ENCODE measurements around the gene PIP5K1B. TPM values are rescaled to one million over a fixed set of nuclear protein-coding genes. Genes with fewer than 3 reads are reported as not detected.

The PIP5K1B gene
- total RNA-seq, 1 experiment from 2014 or later, result not detected

- DNase-seq (ENCODE audit: low read depth), result no peak
Observed at GRCh38 chr9:68805890-68806517, 101.0 kb downstream of the PIP5K1B start.

- no peak for DNase-seq (ENCODE audit: low read depth)
Observed at GRCh38 chr9:68808338-68808890, 103.4 kb downstream of the PIP5K1B start.

- DNase-seq (ENCODE audit: low read depth), result no peak
Observed at GRCh38 chr9:68817079-68817875, 112.2 kb downstream of the PIP5K1B start.

DNA sequence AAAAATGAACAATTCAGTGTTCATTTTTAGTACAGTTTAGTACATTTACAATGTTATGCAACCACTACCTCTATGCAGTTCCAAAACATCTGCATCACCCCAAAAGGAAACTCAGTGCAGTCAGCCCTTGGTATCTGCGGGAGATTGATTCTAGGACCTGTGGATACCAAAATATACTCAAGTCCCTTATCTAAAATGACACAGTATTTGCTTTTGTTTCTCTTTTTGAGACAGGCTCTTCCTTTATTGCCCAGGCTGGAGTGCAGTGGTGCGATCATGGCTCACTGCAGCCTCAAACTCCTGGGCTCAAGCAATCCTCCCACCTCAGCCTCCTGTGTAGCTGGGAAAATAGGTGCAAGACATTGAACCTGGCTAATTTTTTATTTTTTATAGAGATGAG is 114.0 kb downstream of the PIP5K1B start:
- no peak for DNase-seq (ENCODE audit: low read depth)

GRCh38 chr9:68821911-68822310 is 116.9 kb downstream of the PIP5K1B start:
- no peak for DNase-seq (ENCODE audit: low read depth)

GRCh38 chr9:68822596-68823165 is 117.6 kb downstream of the PIP5K1B start:
- DNase-seq (ENCODE audit: low read depth), result peak; percentile 2

DNA sequence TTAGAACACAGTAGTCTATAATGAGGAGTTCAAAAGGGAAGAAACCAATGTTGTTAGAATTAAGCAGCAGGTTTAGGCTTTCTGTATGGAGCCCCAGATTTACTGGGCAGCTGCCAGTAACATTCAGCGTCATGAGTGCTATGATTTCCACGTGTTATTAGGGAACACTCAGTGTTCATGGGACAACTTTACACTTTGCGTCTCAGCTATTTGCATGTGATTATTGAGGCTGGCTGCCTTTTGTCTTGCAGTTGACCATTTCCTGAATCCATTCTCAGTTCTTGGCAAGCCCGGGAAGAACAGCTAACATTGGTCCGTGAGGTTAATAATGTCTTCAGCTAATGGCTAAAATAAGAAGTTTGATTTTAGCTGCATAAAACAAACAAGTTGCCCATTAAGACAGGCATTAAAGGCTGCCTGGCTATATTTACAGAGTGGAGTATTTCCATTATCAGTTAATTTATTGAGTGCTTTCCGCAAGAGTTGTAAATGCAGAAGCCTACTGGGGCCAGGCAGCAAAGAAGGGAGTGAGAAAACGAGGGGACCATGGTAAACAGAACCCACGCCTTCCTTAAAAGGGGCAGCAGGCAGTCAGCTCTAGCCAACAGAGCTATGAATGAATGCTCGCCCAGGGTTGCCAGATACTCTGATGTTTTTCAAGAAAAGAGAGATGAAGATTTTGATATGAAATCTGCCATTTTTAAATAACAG is 120.9 kb downstream of the PIP5K1B start:
- no peak for DNase-seq (ENCODE audit: low read depth)

DNA sequence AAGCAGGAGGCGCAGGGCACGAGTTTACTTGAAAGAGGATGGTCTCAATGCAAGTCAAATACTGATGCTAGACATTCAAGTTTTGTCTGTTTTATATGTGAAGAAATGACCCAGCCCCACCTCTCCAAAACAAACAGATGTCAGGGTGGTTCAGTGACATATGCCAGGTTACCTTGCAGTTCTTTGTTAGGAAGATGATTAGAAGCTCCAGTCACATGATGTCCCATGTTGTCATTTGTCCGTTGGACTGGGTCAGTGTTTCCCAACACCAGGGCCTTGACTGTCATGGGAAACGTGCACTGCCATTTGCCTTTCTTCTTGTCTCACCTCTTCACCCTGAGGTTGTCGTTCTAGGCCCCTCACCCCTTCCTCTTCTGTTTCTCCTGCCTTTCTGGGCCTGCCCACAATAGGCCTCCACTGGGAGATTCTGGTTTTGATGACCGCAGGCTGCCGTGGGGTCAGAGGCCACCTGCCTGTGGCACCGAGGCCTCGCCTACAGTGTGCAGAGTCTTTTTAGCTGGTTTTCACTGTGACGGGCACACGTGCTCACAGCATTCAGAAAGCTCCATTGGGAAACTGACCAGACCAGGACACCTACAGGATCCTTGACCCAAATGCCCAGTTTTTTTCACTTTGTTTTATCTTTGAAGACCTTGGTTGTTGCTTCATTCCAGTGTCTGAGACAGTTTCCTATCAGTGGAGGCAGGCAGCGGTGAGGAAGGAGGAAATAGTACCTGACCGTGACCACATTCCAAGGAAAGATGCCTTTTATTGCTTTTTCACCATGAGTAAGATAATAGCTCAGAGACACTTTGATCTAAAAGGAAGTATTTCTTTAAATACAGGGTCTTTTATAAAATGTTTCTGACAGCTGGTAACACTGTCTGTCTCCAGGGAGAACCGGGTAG is 123.1 kb downstream of the PIP5K1B start:
- no peak for DNase-seq (ENCODE audit: low read depth)

GRCh38 chr9:68832101-68832500 is 127.1 kb downstream of the PIP5K1B start:
- DNase-seq (ENCODE audit: low read depth), result no peak

DNA sequence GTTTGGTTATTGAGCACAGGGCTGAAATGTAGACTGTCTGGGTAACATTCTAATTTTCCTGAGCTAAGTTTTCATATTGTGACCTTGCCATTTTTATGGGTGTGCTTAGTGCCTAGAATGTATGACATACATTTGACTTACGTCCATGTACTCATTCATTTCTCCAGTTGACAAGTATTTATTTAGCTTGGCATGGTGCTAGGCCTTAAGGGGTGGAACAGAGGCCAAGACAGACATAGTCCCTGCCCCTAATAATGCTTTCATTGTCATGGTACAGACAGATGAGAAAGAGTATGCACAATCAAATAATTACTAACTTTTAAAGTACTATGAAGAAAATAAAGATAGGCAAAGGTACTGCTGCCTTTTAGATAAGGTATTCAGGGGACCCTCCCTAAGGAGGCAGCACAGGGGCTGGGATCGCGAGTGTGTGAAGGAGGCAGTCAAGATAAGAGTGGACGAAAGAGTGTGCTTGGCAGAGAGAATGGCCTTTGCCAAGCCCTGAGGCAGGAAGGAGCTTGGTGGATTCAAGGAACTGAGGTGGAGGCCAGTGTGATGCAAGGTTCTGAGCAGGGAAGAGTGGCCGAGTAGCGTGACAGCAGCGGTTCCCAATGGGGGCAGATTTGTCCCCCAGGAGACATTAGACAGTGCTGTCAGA is 128.0 kb downstream of the PIP5K1B start:
- DNase-seq (ENCODE audit: low read depth), result no peak

DNA sequence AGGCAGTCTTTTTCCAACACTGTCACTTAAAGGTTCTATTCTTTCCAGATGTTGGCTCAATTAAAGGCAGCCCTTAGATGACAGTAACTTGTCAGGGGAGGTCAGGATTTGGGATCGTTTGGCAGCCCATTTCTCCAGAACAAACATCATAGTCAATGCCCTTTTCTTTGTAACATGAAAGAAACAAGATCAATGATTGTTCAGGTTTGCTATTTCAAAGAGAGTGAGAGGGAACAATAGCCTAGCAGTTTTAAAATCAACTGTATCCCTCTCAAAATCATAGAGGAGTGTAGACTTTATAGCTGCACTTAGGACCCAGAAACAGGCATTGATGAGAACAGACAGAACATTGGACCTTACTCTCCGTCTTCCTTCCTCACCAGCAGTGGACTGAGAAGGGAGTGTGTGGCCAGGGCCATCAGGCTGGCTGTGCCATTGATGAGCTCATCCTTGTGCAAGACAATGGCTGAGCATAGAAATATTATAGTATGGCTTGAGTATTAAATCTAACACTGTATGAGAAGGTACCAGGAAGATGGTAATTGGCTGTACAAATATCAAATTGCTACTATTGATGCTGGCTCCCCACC is 130.0 kb downstream of the PIP5K1B start:
- DNase-seq (ENCODE audit: low read depth), result no peak

DNA sequence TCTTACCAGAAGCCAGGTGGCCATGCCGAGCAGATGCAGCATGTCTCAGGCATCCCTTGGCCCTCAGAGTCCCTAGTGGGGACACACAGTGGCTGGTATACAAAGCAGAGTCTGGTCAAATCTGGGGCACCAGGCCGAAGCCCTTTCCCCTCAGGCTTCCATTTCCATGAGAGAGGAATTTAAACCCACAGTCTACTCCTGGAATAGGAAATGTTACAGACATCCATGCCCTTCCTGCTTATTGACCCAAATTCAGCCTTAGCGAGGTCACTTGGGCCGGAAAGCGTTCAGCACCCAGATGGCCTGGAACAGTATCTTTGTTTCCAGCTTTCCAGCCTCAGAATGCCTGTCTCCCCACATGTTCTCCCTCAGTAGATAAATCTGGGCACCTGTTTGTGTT is 131.7 kb downstream of the PIP5K1B start:
- no peak for DNase-seq (ENCODE audit: low read depth)

GRCh38 chr9:68838245-68838644 is 133.2 kb downstream of the PIP5K1B start:
- DNase-seq (ENCODE audit: low read depth), result no peak

DNA sequence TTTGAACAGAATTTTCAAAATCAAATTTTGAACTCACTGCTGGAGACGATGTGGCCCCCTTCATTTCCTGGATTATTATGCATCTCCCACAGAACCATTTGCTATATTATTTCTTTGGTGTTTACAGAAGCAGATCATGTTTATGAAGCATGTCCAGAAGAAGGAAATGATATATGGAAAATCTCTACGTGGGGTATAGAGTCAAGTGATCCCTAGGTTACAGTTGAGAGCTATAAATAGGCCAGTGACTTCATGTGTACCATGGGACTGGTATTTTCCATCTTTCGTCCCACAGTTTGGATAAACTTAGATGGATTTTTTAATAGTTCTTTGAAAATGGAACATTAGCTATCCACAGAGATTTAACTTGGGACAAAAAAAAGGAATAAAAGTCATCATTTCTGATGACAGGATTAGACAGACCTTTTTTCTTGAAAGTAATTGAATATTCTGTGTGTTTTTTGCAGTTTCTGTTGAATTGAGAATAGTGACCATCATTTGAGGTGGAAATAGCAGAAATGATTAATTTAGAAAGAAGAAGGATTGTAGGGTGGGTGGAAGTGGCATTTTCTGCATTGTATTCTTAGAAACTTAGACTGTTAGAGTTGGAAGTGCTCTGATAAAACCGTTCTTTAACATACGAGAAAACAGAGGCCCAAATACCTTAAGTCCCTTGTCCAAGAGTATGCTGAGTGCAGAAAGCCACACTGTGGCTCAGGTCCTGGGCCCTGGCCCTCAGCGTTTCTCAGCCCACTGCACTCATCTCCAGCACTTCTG is 136.4 kb downstream of the PIP5K1B start:
- DNase-seq (ENCODE audit: low read depth), result no peak

GRCh38 chr9:68842568-68842967 is 137.5 kb downstream of the PIP5K1B start:
- no peak for DNase-seq (ENCODE audit: low read depth)

GRCh38 chr9:68843239-68843638 is 138.2 kb downstream of the PIP5K1B start:
- no peak for DNase-seq (ENCODE audit: low read depth)

- DNase-seq (ENCODE audit: low read depth), result no peak
Observed at GRCh38 chr9:68844157-68844556, 139.1 kb downstream of the PIP5K1B start.

DNA sequence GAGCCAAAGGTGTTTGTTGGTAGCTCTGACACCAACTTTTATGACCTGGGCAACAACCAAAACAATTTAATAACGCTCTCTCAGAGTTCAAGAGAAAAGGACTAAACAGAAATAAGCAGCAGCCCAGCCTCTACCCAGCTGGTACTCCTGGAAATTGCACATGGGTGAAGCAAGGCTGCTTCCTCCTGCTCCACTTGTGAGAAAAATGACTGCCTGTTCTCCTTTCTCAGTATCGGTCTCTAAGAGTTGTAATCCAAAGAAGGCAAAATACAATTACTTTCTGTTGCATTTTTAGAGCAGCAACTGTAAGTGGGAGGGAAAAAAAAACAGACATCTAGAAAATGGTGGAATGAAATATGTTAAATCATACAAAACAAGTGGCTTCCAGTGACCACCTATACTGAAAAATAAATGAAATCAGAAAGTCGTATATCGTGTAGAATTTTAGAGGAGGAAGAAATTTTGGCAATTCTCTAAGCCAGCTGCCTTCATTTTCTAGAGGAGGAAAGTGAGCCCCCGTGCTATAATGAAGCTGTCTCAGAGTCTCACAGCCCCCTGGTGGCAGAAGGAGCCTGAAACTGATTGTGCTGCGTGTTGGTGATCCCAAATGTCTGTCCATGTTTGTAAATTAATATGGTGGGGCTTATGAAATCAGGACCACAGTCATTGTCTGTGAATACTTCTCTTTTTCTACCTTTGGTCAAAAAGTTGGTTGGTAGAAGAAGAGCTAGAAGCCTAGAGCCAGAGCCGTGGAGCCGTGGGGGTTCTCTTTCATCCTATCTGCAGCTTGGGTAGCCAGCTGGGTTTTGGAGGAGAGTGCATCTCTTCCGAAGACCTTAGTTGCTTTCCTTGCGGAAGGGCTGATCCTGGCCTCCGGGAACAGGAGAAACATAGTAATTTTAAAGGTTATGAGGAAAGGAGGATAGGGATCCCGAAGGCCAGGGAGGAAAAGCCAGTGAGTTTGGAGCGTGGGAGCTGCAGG is 139.9 kb downstream of the PIP5K1B start:
- no peak for DNase-seq (ENCODE audit: low read depth)

Measured in HT1080 (cell line).